HG03135 (cell line): ENCODE data around the gene DSG2.
"Not testable (repeated sequence)": the region's sequence is repeated elsewhere in the genome, so short reads cannot be mapped to it uniquely, and the experiment has no call there.

Source experiments
- ATAC-seq: cut with Tn5 transposase; IDR thresholded peaks from one replicate; pipeline ENCODE4 v1.9.1; 2021; ENCODE audit warnings: mild to moderate bottlenecking, moderate library complexity; ENCODE audit not compliant: unreplicated experiment

DSG2 gene

DNA sequence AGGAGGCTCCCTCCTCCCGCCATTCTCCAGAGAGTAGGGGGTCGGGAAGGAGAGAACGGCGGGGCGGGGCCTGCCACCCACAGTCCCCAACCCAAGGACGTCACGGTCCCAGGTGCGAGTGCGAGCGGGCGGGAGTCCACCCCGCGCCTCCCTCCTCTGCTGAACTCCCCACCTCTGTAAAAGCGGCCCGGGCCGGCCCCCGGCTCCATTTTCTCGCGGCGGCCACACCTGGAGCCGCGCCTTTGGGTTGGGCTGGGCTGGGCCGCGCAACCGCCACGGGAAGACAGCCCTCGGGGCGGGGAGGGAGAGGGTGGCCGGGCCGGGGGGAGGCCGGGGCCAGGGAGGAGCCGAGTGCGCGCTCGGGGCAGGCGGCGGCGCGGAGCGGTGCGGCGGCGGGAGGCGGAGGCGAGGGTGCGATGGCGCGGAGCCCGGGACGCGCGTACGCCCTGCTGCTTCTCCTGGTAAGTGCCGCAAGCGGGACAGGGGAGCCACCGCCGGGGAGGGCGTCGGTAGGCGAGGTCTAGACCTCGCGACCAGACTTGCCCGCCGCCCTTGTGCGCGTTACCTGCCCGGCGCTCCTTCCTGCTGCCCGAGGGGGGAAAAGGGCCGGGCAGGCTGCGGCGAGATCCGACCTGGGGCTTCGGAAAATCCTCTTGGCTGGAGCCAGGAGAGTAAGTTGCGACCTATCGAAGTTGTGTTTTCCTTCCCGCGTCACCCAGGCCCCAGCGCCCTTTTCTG lies at the start of gene DSG2:
TSS of gene DSG2 (plus strand) at position 342 of the 738 bp plus-strand sequence. CDS start at position 417, 75 bp downstream.
- peak; percentile 50 for ATAC-seq

DNA sequence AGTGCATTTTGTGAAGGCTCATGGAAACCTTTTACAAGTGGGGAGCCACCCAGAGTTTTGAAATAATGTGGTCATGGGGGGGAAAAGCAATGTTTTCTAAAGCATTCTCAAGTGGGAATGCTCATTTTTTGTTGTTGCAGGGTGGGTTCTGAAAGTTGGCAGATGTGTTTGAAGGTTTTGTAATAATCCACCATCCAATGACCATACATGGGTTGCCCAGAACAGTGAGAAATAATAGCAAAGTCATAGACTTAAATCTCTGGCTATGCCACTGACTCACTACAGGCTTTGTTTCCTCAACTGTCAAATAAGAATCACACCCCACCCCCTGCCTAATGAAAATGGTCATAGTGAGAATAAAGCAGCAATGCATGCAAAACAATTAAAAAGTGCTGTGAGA lies 47.6 kb upstream of the DSG2 start:
- no peak for ATAC-seq

GRCh38 chr18:31451625-31452024 lies 46.4 kb upstream of the DSG2 start:
- ATAC-seq = no peak

- no peak for ATAC-seq
Observed at GRCh38 chr18:31454066-31454708, 43.8 kb upstream of the DSG2 start.

- no peak for ATAC-seq
Observed at GRCh38 chr18:31469629-31470028, 28.3 kb upstream of the DSG2 start.

DNA sequence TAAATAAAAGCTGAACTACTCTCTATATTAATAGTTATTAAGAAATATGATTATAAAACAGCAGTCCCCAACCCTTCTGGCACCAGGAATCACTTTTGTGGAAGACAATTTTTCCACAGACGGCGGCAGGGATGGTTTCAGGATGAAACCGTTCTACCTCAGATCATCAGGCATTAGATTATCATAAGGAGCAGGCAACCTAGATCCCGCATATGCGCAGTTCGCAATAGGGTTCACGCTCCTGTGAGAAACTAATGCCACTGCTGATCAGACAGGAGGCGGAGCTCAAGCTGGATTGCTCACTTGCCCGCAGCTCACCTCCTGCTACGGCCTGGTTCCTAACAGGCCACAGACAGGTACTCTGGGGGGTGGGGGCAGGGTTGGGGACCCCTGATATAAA lies 19.3 kb upstream of the DSG2 start:
- no peak for ATAC-seq

- no peak for ATAC-seq
Observed at GRCh38 chr18:31482051-31482450, 15.9 kb upstream of the DSG2 start.

GRCh38 chr18:31483396-31483795 lies 14.6 kb upstream of the DSG2 start:
- ATAC-seq = no peak

DNA sequence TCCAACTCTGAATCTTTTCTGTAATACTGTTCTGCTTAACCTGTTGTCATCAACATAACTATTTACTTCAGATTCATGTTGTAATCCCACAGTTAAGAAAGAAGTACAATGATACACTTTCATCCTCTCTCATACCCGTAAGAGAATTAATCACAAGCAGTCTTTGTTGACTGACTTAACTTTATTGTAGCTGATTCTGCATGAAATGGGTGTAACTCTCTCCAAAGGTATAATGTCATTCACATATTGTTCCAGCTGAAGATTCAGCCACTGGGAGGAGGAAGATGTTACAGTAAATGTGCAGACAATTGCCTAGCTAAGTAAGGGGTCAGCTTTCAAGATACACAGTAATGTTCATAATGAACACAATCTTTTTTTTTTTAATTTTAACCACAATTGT lies 13.5 kb upstream of the DSG2 start:
- ATAC-seq = no peak

GRCh38 chr18:31486165-31486564 lies 11.8 kb upstream of the DSG2 start:
- ATAC-seq = no peak

DNA sequence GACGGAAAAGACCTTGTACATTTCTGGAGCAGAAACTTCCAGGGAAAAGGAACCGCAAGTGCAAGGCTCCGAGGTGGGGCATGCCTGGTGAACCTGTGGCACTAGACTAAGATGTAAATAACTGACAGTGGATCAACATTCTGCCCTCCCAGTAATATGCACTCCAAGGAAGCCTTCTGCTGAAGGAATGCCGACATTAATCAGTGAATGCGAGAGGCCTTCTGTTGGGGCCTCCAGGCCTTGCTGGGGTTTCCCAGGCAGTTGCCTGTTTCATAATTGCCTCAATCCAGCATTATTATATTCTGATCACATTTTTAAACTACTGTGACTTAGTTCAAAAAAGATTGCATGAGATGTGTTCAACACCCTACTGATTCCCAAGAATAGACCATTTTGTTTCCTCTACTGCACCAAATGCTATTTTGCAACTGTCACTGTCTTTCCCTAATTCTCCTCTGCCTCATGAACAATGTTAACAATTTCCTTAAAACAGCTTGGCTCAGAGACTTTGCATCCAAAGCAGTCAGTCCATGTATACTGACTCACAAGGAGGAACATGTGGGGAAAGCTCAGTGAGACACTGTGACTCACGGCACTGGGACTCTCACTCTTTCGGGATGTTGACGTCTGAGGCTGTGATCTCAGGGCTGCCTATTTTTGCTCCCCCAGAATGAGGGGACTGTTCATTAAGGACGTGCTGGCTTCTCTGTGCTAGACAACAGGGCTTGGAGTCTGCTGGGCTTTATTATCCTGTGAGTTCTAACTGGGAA lies 10.5 kb upstream of the DSG2 start:
- no peak for ATAC-seq

GRCh38 chr18:31489311-31489710 lies 8.7 kb upstream of the DSG2 start:
- no peak for ATAC-seq

- ATAC-seq = peak; percentile 80
Observed at GRCh38 chr18:31490387-31490786, 7.6 kb upstream of the DSG2 start.

DNA sequence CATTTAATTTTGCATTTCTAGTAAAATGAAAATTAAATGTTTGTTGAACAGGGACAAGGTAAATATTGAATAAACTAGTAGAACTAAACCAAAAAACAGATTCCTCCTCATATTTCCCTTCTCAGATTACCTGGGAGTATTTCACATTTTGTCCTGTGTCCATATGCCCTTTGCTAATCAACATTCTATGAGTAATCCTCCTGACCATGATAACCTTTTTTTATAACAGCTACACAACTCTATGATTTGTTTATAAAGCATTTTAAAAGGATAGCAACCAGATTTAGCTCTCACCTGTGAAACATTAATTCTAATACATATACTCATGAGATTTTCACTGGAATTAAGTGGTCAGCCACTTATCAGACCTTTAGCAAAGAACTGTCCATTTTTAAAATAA lies 7.1 kb upstream of the DSG2 start:
- ATAC-seq = no peak

DNA sequence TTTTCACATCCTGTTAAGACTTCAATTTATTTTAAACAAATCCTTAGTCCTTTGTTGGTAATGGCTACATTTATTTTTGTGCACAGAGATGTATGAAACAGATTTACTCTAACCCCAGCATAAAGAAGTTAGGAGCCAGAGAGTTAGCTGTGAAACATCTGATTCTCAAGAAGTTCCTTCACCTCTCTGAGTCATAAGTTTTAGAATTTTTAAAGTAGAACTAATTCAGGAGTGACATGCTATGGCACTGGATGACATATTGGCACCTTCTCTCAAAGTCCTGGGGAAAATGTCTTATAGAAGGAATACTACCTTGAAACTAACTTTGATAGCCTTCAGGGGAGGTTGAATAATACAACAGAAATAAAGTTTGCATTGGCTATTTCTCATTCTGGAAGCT lies 6.4 kb upstream of the DSG2 start:
- no peak for ATAC-seq

DNA sequence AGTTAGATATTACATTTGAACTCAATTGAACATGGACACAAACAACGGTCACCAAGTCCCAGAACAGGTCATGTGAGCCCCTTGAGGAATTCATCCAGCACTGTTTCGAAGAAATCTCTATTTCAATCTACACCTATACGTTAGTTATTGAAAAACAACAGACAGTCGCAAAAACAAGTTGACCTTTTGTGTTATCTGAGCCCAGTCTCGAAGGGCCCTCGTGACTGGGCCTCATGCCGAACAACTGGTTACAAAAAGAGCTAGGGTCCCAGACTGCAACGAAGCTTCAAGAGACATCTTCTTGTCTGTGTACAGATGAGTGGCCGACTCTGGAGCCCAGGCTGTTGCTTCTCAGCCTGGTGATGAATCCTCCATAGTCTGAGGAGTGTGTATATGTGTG lies 5.3 kb upstream of the DSG2 start:
- ATAC-seq = no peak

DNA sequence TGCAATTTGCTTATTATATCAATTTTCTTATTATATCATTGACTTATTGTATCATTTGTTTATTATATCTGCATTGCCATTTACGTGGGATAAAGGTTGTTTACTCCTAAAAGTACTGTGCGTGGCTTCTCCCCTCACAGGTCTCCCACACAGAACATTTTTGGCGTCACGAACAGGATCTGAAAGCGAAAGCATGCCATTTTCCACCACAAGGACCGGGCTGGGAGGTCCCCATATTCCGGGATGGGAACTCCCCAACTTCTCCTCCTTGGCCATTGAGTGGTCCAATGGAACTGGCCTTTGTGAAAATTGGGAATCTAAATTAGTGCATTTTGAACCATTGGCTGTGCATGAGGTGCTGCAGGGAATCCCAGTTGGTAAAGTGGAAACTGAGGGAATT lies 4.8 kb upstream of the DSG2 start:
- no peak for ATAC-seq

GRCh38 chr18:31493941-31494340 lies 4.0 kb upstream of the DSG2 start:
- ATAC-seq = no peak

DNA sequence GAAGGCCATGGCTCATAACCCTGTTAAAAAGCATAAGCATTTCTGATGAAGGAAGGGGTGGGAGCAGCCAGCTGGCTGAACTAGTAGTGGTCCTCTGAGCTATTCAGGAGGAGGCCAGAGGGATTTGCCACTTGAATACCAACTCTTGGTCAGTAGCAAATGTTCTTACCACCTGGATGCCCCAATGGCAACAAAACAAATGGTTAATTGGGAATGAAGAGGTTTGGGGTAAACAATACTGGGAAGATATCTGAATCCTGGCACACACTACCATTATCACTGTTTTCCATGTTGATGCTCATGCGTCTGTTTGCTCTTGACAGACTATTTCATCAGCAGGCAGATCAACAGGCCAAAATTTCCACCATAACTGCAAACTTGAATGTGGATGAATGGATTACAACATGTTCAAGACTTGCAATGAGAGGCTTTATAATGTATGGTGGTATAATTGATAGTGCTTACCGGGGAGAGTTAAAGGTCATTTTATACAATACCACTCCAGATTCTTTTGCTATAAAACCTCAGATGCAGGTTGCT lies 3.2 kb upstream of the DSG2 start:
- ATAC-seq = not testable (repeated sequence)

DNA sequence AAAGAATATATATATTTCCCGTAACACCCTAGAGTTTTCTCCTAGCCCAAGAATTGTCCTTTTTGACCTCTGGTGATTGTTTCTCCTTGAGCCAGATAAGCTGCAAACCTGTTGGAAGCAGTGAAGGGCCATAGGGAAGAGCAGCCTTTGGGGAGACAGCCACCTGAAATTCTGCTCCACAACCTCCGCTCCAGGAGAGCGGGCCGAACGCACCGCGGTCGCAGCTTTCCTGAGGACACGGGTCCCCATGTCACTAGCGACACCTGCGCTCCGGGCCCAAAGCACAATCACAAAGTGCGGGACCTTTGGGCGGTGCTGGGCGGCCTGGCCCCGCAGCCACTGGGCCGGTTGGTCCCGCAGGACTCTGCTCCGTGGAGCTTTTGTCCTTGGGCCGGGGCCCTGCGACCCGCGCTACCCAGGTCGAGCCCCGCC lies 557 bp upstream of the DSG2 start:
- ATAC-seq = peak; percentile 9
